Uterus (tissue), 2 donors: Measurements from ENCODE around the gene PI4KA.

Source experiments
- POLR2A ChIP-seq, 2 donors: fragments of 450-650 bp; IDR thresholded peaks; one replicate each; pipeline ENCODE4 v1.6.1; 2016; ENCODE audit warnings: antibody characterized with exemption in 2 of 2, mild to moderate bottlenecking in 1 of 2, moderate library complexity in 1 of 2
- TF ChIP-seq, protein P1 (sequence below), 4 experiments: fragments of 200-600 bp in 2 of 4; fragments of 450-650 bp in 2 of 4; sonication (generic) in 2 of 4; IDR thresholded peaks; one replicate each; pipeline ENCODE4 v1.5.1; 2016 to 2019; ENCODE audit warnings: antibody characterized with exemption in 4 of 4, mild to moderate bottlenecking in 2 of 4, moderate library complexity in 1 of 4

DNA sequence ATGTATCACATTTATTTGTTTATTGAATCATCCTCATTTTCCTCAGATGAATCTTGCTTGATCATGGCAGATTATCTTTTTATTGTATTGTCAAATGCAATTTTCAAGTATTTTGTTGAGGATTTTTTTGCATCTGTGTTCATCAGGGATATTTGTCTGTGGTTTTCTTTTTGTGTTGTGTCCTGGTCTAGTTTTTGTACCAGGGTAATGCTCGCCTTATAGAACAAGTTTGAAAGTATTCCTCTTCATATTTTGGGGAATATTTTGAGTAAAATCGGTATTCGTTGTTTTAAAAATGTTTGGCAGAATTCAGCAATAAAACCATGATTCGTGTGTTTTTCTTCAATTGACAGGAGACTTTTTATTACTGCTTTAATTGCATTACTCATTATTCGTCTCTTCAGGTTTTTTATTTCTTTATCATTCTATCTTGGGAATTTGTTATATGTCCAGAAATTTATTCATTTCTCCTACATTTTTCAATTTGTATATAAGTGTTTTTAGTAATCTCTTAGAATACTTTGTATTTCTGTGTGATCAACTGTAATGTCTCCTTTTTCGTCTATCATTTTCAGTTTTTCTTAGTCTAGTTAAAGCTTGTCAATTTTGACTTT, 198.1 kb downstream of the PI4KA start:
- TF ChIP-seq, protein P1, sequence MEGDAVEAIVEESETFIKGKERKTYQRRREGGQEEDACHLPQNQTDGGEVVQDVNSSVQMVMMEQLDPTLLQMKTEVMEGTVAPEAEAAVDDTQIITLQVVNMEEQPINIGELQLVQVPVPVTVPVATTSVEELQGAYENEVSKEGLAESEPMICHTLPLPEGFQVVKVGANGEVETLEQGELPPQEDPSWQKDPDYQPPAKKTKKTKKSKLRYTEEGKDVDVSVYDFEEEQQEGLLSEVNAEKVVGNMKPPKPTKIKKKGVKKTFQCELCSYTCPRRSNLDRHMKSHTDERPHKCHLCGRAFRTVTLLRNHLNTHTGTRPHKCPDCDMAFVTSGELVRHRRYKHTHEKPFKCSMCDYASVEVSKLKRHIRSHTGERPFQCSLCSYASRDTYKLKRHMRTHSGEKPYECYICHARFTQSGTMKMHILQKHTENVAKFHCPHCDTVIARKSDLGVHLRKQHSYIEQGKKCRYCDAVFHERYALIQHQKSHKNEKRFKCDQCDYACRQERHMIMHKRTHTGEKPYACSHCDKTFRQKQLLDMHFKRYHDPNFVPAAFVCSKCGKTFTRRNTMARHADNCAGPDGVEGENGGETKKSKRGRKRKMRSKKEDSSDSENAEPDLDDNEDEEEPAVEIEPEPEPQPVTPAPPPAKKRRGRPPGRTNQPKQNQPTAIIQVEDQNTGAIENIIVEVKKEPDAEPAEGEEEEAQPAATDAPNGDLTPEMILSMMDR (IDR thresholded peaks at IDR 0.05), result no peak
- no peak for TF ChIP-seq POLR2A (IDR thresholded peaks at IDR 0.05)
